MG63 (cell line): ENCODE data around the gene HNRNPA1L2. TPM values are rescaled to one million over a fixed set of nuclear protein-coding genes. Genes with fewer than 3 reads are reported as not detected.
A peak's percentile ranks its signal among the peaks of the same experiment; 100 is the strongest.
"Not testable (repeated sequence)": the region's sequence is repeated elsewhere in the genome, so short reads cannot be mapped to it uniquely, and the experiment has no call there.

Source experiments
- DNase-seq: peaks from one replicate; pipeline ENCODE4 v3.0.0-alpha.2; 2020
- H3K27me3 ChIP-seq: fragments of 250-450 bp; sonication (Bioruptor Pico); 2 replicates; pipeline ENCODE4 v1.5.1; 2020; ENCODE audit warnings: mild to moderate bottlenecking, moderate library complexity
- H3K36me3 ChIP-seq: fragments of 250-450 bp; sonication (Bioruptor Pico); 2 replicates; pipeline ENCODE4 v1.5.1; 2020; ENCODE audit warnings: mild to moderate bottlenecking, moderate library complexity
- H3K4me3 ChIP-seq: fragments of 250-450 bp; sonication (Bioruptor Pico); 2 replicates; pipeline ENCODE4 v1.5.1; 2020; ENCODE audit warnings: mild to moderate bottlenecking, moderate library complexity
- H3K9me3 ChIP-seq: fragments of 250-450 bp; sonication (Bioruptor Pico); 2 replicates; pipeline ENCODE4 v1.5.1; 2020; ENCODE audit warnings: mild to moderate bottlenecking, moderate library complexity
- total RNA-seq: library from RNA; depleted of rRNA; stranded (reverse); fragments of >200 nt; shearing (Covaris generic); gene quantifications from 2 replicates; pipeline ENCODE4 v1.2.3, GENCODE V29; 2014; ENCODE audit warnings: low replicate concordance

HNRNPA1L2 gene
- total RNA-seq, 1 experiment from 2014 or later, result 0.33 TPM

DNA sequence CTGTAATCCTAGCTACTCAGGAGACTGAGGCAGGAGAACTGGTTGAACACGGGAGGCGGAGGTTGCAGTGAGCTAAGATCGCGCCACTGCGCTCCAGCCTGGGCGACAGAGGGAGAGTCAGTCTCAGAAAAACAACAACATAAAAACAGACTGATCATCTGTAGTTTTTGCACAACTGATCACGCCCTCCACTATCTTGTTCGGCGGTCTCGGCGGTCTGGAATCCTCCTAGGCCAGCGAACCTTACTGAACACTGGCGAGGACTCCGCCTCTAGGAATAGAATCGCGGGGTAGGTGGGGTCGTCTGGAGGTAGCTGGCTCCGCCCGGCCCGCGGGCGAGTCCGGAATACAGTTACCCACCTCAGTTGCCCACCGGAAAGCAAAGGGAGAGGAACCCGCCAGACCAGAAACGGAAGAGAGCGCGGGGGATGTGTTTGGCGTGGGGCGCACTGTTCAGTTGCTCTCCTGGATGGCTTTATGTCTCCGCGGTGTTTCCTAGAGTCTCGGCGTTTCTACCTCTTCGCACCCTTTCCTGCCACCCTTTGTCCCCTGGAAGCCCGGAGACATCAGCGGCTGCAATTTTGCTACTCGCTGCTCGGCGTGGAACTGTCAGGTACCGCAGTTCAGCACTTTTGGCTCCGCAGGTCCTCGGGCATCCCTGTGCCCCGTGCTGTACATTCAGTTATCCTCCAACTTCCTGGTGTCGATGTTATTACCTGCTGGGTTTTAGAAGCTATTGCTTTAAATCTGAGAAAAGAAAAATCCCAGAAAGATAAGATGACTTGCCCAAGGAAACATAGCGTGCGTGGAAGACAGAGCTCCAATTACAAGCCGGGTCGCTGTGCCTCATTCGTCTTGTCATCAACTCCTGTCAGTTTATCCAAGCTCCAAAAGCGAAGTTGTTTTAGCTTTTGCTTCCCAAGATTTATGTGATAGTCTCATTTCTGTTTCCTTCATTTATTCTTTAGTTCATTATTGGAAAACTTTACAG lies 24.9 kb upstream of the HNRNPA1L2 start:
- Histone ChIP-seq H3K4me3 (peak overlapping the region; percentile 75), H3K27me3 (no peaks in the 10 kb centered on the region), H3K36me3 (peaks cover under 1% of the 10 kb centered on the region; the same call in 1 of the 2 replicates), H3K9me3 (no peaks in the 10 kb centered on the region; the same call in 1 of the 2 replicates)
- DNase-seq, result peak; percentile 90

DNA sequence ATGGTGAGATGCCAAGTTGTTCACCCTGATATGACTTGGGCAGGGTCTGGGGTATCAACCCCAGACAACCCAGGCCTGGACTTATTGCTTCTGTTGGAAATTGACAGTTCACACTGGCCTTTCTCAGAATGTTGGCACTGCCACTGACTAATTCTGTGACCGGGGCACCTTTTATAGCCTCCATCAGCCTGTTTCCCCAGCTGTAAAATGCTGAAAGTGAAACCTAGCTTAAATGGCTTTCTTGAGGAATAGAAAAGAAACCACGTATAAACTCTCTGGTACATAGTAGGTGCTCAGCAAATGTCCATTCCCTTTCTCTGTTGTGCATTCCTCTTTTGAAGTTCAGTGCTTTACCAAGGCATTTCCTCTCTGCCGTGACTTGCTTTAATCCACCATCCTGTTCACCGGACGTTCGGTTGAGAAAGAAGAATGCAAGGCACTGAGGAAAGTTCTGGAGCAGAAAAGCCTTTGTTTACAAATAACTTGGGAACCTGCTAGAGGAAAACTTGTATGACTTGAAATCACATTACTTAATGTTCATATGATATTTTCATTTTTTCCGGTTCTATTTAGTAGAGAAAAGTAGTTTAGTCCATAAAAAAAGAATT lies 11.0 kb upstream of the HNRNPA1L2 start:
- not testable (repeated sequence) for H3K4me3 ChIP-seq, H3K9me3 ChIP-seq, DNase-seq, H3K27me3 ChIP-seq
- H3K36me3 ChIP-seq, result peaks cover 16% of the 10 kb centered on the region

DNA sequence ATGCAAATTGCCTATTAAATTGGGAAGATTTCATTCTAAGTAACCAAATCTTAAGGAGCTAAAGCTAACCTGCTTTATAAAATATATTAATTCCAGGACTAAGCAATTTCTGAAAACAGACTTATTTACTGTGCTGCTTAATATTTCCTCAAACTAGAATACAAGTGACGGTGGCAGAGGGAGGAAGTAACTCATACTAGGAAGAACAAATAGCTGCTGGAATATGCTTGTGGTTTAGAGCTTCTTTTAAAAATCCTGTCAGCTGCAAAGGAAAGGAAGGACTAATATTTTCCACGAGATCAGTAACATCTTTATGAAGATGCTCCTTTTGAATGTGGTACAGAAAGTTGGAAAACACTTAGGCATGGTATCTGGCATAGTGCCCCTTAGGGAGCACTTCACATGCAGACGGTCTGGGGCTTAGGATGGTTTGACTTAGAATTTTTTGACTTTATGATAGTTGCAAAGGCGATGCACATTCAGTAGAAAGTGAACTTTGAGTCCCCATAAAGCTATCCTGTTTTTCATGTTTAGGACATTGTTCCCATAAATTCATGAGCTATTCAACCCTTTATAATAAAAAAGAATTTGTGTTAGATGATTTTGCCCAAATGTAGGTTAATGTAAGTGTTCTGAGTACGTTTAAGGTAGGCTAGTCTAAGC lies 3.4 kb upstream of the HNRNPA1L2 start:
- Histone ChIP-seq H3K27me3 (no peaks in the 10 kb centered on the region), H3K4me3 (no peak overlapping the region), H3K9me3 (no peaks in the 10 kb centered on the region), H3K36me3 (peaks cover 8% of the 10 kb centered on the region)
- no peak for DNase-seq

GRCh38 chr13:52644108-52644507 lies 1.9 kb downstream of the HNRNPA1L2 start:
- peaks cover 4% of the 10 kb centered on the region; the same call in 1 of the 2 replicates for H3K36me3 ChIP-seq
- peak; percentile 4 for DNase-seq
- no peak overlapping the region for H3K4me3 ChIP-seq
- no peaks in the 10 kb centered on the region for H3K27me3 ChIP-seq
- H3K9me3 ChIP-seq, result no peaks in the 10 kb centered on the region

- Histone ChIP-seq H3K4me3 (no peak overlapping the region), H3K27me3 (no peaks in the 10 kb centered on the region), H3K9me3 (no peaks in the 10 kb centered on the region), H3K36me3 (peaks cover 7% of the 10 kb centered on the region)
- DNase-seq, result no peak
Measured at GRCh38 chr13:52646967-52647366, 4.7 kb downstream of the HNRNPA1L2 start.

- Histone ChIP-seq H3K4me3 (peak overlapping the region; percentile 70), H3K27me3 (no peaks in the 10 kb centered on the region), H3K9me3 (no peaks in the 10 kb centered on the region), H3K36me3 (peaks cover 14% of the 10 kb centered on the region)
- DNase-seq, result no peak
Measured at GRCh38 chr13:52650731-52651130, 8.5 kb downstream of the HNRNPA1L2 start.

DNA sequence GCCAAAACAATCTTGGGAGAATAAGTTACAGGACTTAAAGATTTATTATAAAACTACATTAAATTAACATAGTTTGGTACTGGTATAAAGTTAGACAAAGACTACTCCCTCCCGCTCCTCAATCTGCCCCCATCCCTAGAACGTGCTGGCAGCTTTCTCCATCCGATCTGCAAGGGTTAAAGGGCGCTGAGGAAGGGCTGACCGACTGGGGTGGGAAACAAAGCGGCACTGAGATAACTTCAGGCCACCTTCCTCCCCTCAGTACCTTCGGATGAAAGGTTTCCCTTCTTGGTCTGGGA lies 9.6 kb downstream of the HNRNPA1L2 start:
- Histone ChIP-seq H3K9me3 (no peaks in the 10 kb centered on the region), H3K4me3 (peak overlapping the region; percentile 70), H3K27me3 (no peaks in the 10 kb centered on the region), H3K36me3 (peaks cover 14% of the 10 kb centered on the region)
- no peak for DNase-seq

- Histone ChIP-seq H3K9me3 (no peaks in the 10 kb centered on the region), H3K4me3 (peak within 1 kb of the TSS; percentile 70), H3K36me3 (peaks cover 17% of the 10 kb centered on the region), H3K27me3 (no peaks in the 10 kb centered on the region)
- peak; percentile 98 for DNase-seq
Measured at GRCh38 chr13:52652196-52652979, 10.2 kb downstream of the HNRNPA1L2 start, which contains the start of gene SUGT1. Gene SUGT1, plus strand, starts transcription at chr13:52652836. Its CDS starts 85 bp downstream, at chr13:52652921.

GRCh38 chr13:52652980-52653303 lies 10.7 kb downstream of the HNRNPA1L2 start:
- Histone ChIP-seq H3K4me3 (peak overlapping the region; percentile 70), H3K27me3 (no peaks in the 10 kb centered on the region), H3K36me3 (peaks cover 22% of the 10 kb centered on the region), H3K9me3 (no peaks in the 10 kb centered on the region)
- no peak for DNase-seq

- no peaks in the 10 kb centered on the region for H3K27me3 ChIP-seq
- H3K4me3 ChIP-seq, result no peak overlapping the region
- DNase-seq, result no peak
- H3K36me3 ChIP-seq, result peaks cover 51% of the 10 kb centered on the region
- H3K9me3 ChIP-seq, result no peaks in the 10 kb centered on the region
Measured at GRCh38 chr13:52659340-52659739, 17.1 kb downstream of the HNRNPA1L2 start.

DNA sequence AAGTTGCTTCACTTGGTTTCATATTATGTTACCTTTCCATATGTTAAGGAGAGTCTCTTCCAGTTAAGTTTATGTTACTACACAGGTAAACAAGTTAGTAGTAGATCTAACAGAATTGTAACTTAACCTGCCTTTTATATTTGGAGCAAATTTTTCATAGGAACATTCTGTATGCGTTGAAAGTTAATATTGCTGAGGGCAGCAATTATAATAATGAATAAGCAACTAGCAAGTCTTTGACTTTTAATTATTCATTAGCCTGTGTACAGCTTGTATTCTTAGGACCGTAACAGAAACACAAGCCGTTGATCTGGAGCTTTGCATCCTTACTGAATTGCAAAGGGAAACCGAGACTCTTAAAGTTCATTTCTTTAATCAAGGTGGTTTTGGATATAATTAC lies 22.0 kb downstream of the HNRNPA1L2 start:
- DNase-seq, result no peak
- no peaks in the 10 kb centered on the region for H3K9me3 ChIP-seq
- H3K36me3 ChIP-seq, result peaks cover 62% of the 10 kb centered on the region
- no peaks in the 10 kb centered on the region for H3K27me3 ChIP-seq
- H3K4me3 ChIP-seq, result no peak overlapping the region

DNA sequence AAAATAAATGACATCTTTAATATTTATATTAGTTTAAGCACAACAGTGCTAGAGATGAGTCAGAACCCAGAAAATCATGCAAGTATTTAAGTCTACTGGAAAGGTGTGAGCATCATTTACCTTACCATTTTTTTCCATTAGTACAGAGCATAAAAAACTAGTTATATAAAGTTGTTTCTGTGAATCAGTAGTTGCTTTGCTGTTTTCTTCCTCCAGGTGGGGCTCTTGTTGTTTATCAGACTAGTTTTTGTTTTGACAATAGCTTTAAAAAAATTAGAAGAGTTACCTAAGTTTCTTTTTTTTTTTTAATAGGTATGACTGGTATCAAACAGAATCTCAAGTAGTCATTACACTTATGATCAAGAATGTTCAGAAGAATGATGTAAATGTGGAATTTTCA lies 23.1 kb downstream of the HNRNPA1L2 start:
- DNase-seq, result no peak
- Histone ChIP-seq H3K4me3 (no peak overlapping the region), H3K9me3 (no peaks in the 10 kb centered on the region), H3K27me3 (no peaks in the 10 kb centered on the region), H3K36me3 (peaks cover 54% of the 10 kb centered on the region)

DNA sequence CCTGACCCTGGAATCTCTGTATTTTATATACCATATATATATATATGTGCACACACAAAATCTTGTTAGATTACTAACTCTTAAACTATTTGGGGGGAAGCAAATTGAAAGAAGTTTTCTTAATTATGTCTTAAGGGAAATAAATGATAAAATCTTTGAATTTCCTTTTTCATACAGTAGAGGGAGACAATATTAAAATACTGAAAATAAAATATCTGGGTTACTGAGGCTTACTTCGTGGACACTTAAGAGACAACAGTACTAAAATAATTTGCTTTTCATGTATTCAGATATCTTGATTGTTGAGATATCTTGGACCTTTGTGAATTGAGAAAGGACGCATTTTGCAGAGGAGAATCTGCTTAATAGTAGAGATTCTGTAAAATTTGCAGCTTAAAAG lies 27.4 kb downstream of the HNRNPA1L2 start:
- peaks cover 43% of the 10 kb centered on the region for H3K36me3 ChIP-seq
- no peaks in the 10 kb centered on the region for H3K27me3 ChIP-seq
- H3K4me3 ChIP-seq, result no peak overlapping the region
- H3K9me3 ChIP-seq, result no peaks in the 10 kb centered on the region
- DNase-seq, result no peak

DNA sequence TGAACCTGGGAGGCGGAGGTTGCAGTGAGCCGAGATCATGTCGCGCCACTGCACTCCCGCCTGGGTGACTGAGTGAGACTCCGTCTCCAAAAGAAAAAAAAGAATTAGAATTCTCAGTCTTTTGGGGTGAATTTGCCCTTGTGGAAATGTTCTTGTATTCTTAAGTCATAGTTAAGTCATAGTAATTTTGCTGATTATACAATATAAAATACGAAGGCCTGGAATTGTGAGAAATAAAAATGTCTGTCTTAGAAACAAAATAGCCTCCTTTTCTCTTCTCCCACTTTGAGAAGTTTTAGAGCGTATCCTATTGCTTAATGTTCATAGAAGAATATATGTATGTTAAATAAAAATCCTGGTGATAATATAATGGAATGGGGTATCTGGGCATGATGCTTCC lies 28.5 kb downstream of the HNRNPA1L2 start:
- Histone ChIP-seq H3K4me3 (no peak overlapping the region), H3K9me3 (no peaks in the 10 kb centered on the region), H3K27me3 (no peaks in the 10 kb centered on the region), H3K36me3 (peaks cover 33% of the 10 kb centered on the region)
- no peak for DNase-seq

GRCh38 chr13:52673465-52673864 lies 31.2 kb downstream of the HNRNPA1L2 start:
- Histone ChIP-seq H3K4me3 (no peak overlapping the region), H3K9me3 (no peaks in the 10 kb centered on the region), H3K27me3 (no peaks in the 10 kb centered on the region), H3K36me3 (peaks cover 28% of the 10 kb centered on the region)
- DNase-seq, result no peak

- no peak for DNase-seq
- Histone ChIP-seq H3K4me3 (no peak overlapping the region), H3K27me3 (no peaks in the 10 kb centered on the region), H3K9me3 (no peaks in the 10 kb centered on the region), H3K36me3 (peaks cover 45% of the 10 kb centered on the region)
Measured at GRCh38 chr13:52677823-52678222, 35.6 kb downstream of the HNRNPA1L2 start.

- not testable (repeated sequence) for H3K27me3 ChIP-seq, H3K4me3 ChIP-seq, DNase-seq, H3K9me3 ChIP-seq
- peaks cover 42% of the 10 kb centered on the region for H3K36me3 ChIP-seq
Measured at GRCh38 chr13:52685806-52686205, 43.6 kb downstream of the HNRNPA1L2 start.
